MM.1S (cell line): ENCODE data around the gene TCF19.

Source experiments
- DNase-seq: peaks from one replicate; pipeline ENCODE4 v3.0.0-alpha.2; 2015
- H2AFZ ChIP-seq: fragments of 300-600 bp; sonication (generic); 2 replicates; pipeline ENCODE4 v1.6.0; 2016; ENCODE audit warnings: antibody characterized with exemption, low read length
- H3F3A ChIP-seq: fragments of 300-600 bp; sonication (generic); 2 replicates; pipeline ENCODE4 v1.6.1; 2016; ENCODE audit warnings: mild to moderate bottlenecking, antibody characterized with exemption, low read length, moderate library complexity, mixed read lengths; ENCODE audit not compliant: insufficient read depth
- H3K27ac ChIP-seq: fragments of 300-600 bp; sonication (generic); 2 replicates; pipeline ENCODE4 v1.5.1; 2016; ENCODE audit warnings: mild to moderate bottlenecking, low read length
- H3K27me3 ChIP-seq: fragments of 300-600 bp; sonication (generic); replicated peaks from 2 replicates; pipeline ENCODE4 v1.6.0; 2016; ENCODE audit warnings: low read length; ENCODE audit not compliant: insufficient read depth
- H3K36me3 ChIP-seq: fragments of 300-600 bp; sonication (generic); replicated peaks from 2 replicates; pipeline ENCODE4 v1.6.1; 2016; ENCODE audit warnings: mild to moderate bottlenecking, low read length, mixed read lengths; ENCODE audit not compliant: insufficient read depth
- H3K4me1 ChIP-seq: fragments of 300-600 bp; sonication (generic); 2 replicates; pipeline ENCODE4 v1.6.1; 2016; ENCODE audit warnings: low read length, mixed read lengths
- H3K4me2 ChIP-seq: fragments of 300-600 bp; sonication (generic); 2 replicates; pipeline ENCODE4 v1.6.0; 2016; ENCODE audit warnings: low read depth, low read length
- H3K4me3 ChIP-seq: fragments of 300-600 bp; sonication (generic); 2 replicates; pipeline ENCODE4 v1.5.1; 2016; ENCODE audit warnings: low read length, mixed read lengths
- H3K79me2 ChIP-seq: fragments of 300-600 bp; sonication (generic); 2 replicates; pipeline ENCODE4 v1.6.1; 2016; ENCODE audit warnings: mixed run types, low read length, mixed read lengths
- H3K9ac ChIP-seq: fragments of 300-600 bp; sonication (generic); 2 replicates; pipeline ENCODE4 v1.6.1; 2016; ENCODE audit warnings: low read length, mixed read lengths
- H3K9me2 ChIP-seq: fragments of 300-600 bp; sonication (generic); replicated peaks from 2 replicates; pipeline ENCODE4 v1.6.1; 2016; ENCODE audit warnings: mild to moderate bottlenecking, low read length, mixed read lengths; ENCODE audit not compliant: insufficient read depth
- H3K9me3 ChIP-seq: fragments of 300-600 bp; sonication (generic); replicated peaks from 2 replicates; pipeline ENCODE4 v1.6.1; 2016; ENCODE audit warnings: mild to moderate bottlenecking, low read length, mixed read lengths; ENCODE audit not compliant: insufficient read depth
- H4K20me1 ChIP-seq: fragments of 300-600 bp; sonication (generic); 2 replicates; pipeline ENCODE4 v1.6.1; 2016; ENCODE audit warnings: mild to moderate bottlenecking, low read length, moderate library complexity, mixed read lengths; ENCODE audit not compliant: insufficient read depth
- CTCF ChIP-seq: fragments of 300-600 bp; sonication (generic); IDR thresholded peaks from 2 replicates; pipeline ENCODE4 v1.5.1; 2016; ENCODE audit warnings: antibody characterized with exemption, low read length, mixed read lengths
- EZH2 ChIP-seq: fragments of 300-600 bp; sonication (generic); optimal IDR thresholded peaks from 2 replicates; pipeline ENCODE3; 2017; ENCODE audit warnings: low read depth, mild to moderate bottlenecking, antibody characterized with exemption, low read length, mixed read lengths
- EZH2phosphoT487 ChIP-seq: fragments of 300-600 bp; sonication (generic); IDR thresholded peaks from 2 replicates; pipeline ENCODE4 v1.6.1; 2018; ENCODE audit warnings: antibody characterized with exemption, low read length

Gene TCF19

DNA sequence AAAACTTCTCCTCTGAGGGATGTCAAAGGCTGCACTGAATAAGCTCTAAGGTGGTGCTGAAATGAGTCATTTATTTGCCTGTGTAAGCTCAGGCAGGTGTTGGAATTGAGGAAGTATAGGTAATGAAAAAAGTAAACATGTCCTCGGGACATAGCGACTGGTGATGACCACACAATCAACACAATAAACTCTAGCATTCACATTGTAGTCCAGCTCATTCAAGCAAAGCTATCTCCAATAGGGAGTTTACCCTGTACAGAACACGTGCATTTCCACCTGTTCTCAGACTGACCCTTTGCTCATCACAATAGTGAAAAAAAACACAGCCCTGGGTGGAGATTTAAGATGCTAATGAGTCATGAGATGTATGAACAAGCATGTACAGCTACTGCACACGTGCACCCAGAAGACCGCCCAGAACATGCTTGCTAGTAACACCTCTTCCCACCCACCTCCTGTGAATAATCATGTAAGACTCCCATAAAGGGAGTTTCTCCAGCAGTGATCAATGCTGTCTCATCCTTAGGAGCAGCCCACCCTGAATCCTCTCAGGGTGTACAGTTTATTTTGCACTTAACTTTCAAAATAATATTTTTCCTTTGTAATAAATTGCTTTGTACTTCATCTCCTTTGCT is 45.1 kb downstream of the TCF19 start:
- no peak for TF ChIP-seq EZH2
- TF ChIP-seq EZH2phosphoT487, result no peak
- no peak for TF ChIP-seq CTCF
- H3K27me3 ChIP-seq, result no peaks in the 10 kb centered on the region
- no peaks in the 10 kb centered on the region for H3K9me3 ChIP-seq
- DNase-seq, result peak; percentile 85
- H3K4me3 ChIP-seq, result peak overlapping the region; percentile 57
- H3F3A ChIP-seq, result peaks cover 35% of the 10 kb centered on the region
- H3K4me1 ChIP-seq, result peaks cover 38% of the 10 kb centered on the region
- H3K9ac ChIP-seq, result peak overlapping the region; percentile 85
- H3K36me3 ChIP-seq, result no peaks in the 10 kb centered on the region
- H2AFZ ChIP-seq, result peak overlapping the region; percentile 6
- peaks cover 27% of the 10 kb centered on the region for H3K79me2 ChIP-seq
- H3K27ac ChIP-seq, result peak overlapping the region; percentile 99
- H4K20me1 ChIP-seq, result no peaks in the 10 kb centered on the region
- no peaks in the 10 kb centered on the region for H3K9me2 ChIP-seq
- H3K4me2 ChIP-seq, result peak overlapping the region; percentile 93

DNA sequence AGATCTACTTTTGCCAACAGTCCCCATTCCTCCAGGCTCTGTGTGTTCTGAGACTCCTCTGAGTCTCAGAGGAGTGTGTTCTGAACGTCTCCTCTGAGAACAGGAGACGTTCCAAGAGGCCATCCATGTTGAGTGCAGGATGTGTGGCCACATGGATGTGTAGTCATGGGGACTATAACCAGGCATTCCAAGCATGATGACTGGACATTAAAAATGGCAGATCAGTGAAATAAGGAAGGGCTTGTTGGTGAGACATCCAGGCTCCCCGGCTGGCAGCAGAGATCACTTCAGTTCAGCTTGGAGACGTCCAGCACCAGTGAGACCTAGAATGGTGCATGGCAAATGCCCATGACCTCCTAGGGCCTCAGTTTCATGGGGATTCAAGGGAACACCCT is 46.4 kb downstream of the TCF19 start:
- H3K4me1 ChIP-seq, result peaks cover 33% of the 10 kb centered on the region
- no peaks in the 10 kb centered on the region for H3K9me3 ChIP-seq
- peak overlapping the region; percentile 93; the same call in 1 of the 2 replicates for H3K4me2 ChIP-seq
- peak overlapping the region; percentile 85; the same call in 1 of the 2 replicates for H3K9ac ChIP-seq
- H3K9me2 ChIP-seq, result no peaks in the 10 kb centered on the region
- H3K79me2 ChIP-seq, result peaks cover 16% of the 10 kb centered on the region
- H3F3A ChIP-seq, result peaks cover 31% of the 10 kb centered on the region
- peak overlapping the region; percentile 99; the same call in 1 of the 2 replicates for H3K27ac ChIP-seq
- TF ChIP-seq EZH2, result no peak
- peak overlapping the region; percentile 57 for H3K4me3 ChIP-seq
- no peaks in the 10 kb centered on the region for H3K27me3 ChIP-seq
- DNase-seq, result no peak
- H3K36me3 ChIP-seq, result no peaks in the 10 kb centered on the region
- H2AFZ ChIP-seq, result no peak overlapping the region
- H4K20me1 ChIP-seq, result no peaks in the 10 kb centered on the region

GRCh38 chr6:31205638-31206037 is 47.2 kb downstream of the TCF19 start:
- Histone ChIP-seq H3K9ac (no peak overlapping the region), H3K79me2 (peaks cover 7% of the 10 kb centered on the region), H4K20me1 (no peaks in the 10 kb centered on the region), H3K9me2 (no peaks in the 10 kb centered on the region), H3K4me2 (no peak overlapping the region), H3K36me3 (no peaks in the 10 kb centered on the region), H3F3A (peaks cover 24% of the 10 kb centered on the region), H3K27me3 (no peaks in the 10 kb centered on the region), H3K4me1 (peaks cover 27% of the 10 kb centered on the region), H3K27ac (no peak overlapping the region), H3K4me3 (no peak overlapping the region), H3K9me3 (no peaks in the 10 kb centered on the region), H2AFZ (no peak overlapping the region)
- TF ChIP-seq CTCF (no peak), EZH2phosphoT487 (no peak), EZH2 (no peak)
- no peak for DNase-seq

GRCh38 chr6:31208506-31208905 is 50.1 kb downstream of the TCF19 start:
- H3K9me2 ChIP-seq, result no peaks in the 10 kb centered on the region
- no peak overlapping the region for H3K27ac ChIP-seq
- H3K4me2 ChIP-seq, result no peak overlapping the region
- H3K36me3 ChIP-seq, result no peaks in the 10 kb centered on the region
- H2AFZ ChIP-seq, result no peak overlapping the region
- DNase-seq, result no peak
- no peaks in the 10 kb centered on the region for H4K20me1 ChIP-seq
- no peak overlapping the region for H3K9ac ChIP-seq
- no peaks in the 10 kb centered on the region for H3K79me2 ChIP-seq
- H3K4me3 ChIP-seq, result no peak overlapping the region
- no peak for TF ChIP-seq EZH2phosphoT487
- TF ChIP-seq CTCF, result no peak
- no peak for TF ChIP-seq EZH2
- H3K4me1 ChIP-seq, result 0 out of 2 replicates have a peak, but pooled peaks cover 9% of the 10 kb centered on the region
- no peaks in the 10 kb centered on the region for H3K27me3 ChIP-seq
- peaks cover 7% of the 10 kb centered on the region for H3F3A ChIP-seq
- no peaks in the 10 kb centered on the region for H3K9me3 ChIP-seq
